Fibroblast of lung (primary cell): Measurements from ENCODE around the gene TTC38. TPM values are rescaled to one million over a fixed set of nuclear protein-coding genes. Genes with fewer than 3 reads are reported as not detected.
A peak's percentile ranks its signal among the peaks of the same experiment; 100 is the strongest.

ENCODE experiments used
- DNase-seq, 2 donors: peaks; one replicate each; pipeline versions ENCODE4 v3.0.0 to v3.0.0-alpha.2; 2010; ENCODE audit warnings: low read depth in 2 of 2
- H2AFZ ChIP-seq: 2 replicates; pipeline ENCODE4 v1.5.1; 2012; ENCODE audit warnings: low read length, control low read depth, inconsistent platforms
- H3K27ac ChIP-seq: 2 replicates; pipeline ENCODE4 v1.5.1; 2011; ENCODE audit warnings: low read length, control low read depth; ENCODE audit not compliant: insufficient read depth
- H3K27me3 ChIP-seq: 2 replicates; pipeline ENCODE4 v1.5.1; 2011; ENCODE audit warnings: mild to moderate bottlenecking, low read length; ENCODE audit not compliant: control insufficient read depth, insufficient read depth
- H3K36me3 ChIP-seq: 2 replicates; pipeline ENCODE4 v1.5.1; 2011; ENCODE audit warnings: low read length; ENCODE audit not compliant: control insufficient read depth, insufficient read depth
- H3K4me1 ChIP-seq: 2 replicates; pipeline ENCODE4 v1.5.1; 2011; ENCODE audit warnings: low read length; ENCODE audit not compliant: control insufficient read depth, insufficient read depth; ENCODE audit errors: extremely low read depth
- H3K4me2 ChIP-seq: 2 replicates; pipeline ENCODE4 v1.5.1; 2011; ENCODE audit warnings: low read length, control low read depth; ENCODE audit not compliant: insufficient read depth; ENCODE audit errors: extremely low read depth
- H3K4me3 ChIP-seq, 4 experiments: fragments of 200-600 bp in 1 of 4; sonication (generic) in 1 of 4; replicated peaks in 1 of 4; 2 replicates each; pipeline ENCODE4 v1.5.1; 2011 to 2016; ENCODE audit warnings: low read length in 4 of 4, low read depth in 3 of 4, mild to moderate bottlenecking in 3 of 4, control low read depth in 2 of 4, inconsistent platforms in 1 of 4, mixed read lengths in 1 of 4; ENCODE audit not compliant: insufficient read depth in 1 of 4; ENCODE audit errors: control extremely low read depth in 1 of 4
- H3K79me2 ChIP-seq: 2 replicates; pipeline ENCODE4 v1.5.1; 2012; ENCODE audit warnings: mild to moderate bottlenecking, low read length, inconsistent platforms; ENCODE audit not compliant: control insufficient read depth, insufficient read depth
- H3K9ac ChIP-seq: 2 replicates; pipeline ENCODE4 v1.5.1; 2011; ENCODE audit warnings: mild to moderate bottlenecking, low read length, control low read depth; ENCODE audit not compliant: insufficient read depth
- H3K9me3 ChIP-seq: 2 replicates; pipeline ENCODE4 v1.5.1; 2012; ENCODE audit warnings: low read depth, low read length; ENCODE audit not compliant: control insufficient read depth, insufficient read depth
- H4K20me1 ChIP-seq: 2 replicates; pipeline ENCODE4 v1.5.1; 2011; ENCODE audit warnings: low read length; ENCODE audit not compliant: control insufficient read depth, insufficient read depth; ENCODE audit errors: extremely low read depth
- CTCF ChIP-seq, 2 donors: IDR thresholded peaks in 1 of 2; conservative IDR thresholded peaks in 1 of 2; 1 replicate in 1 of 2; 2 replicates in 1 of 2; pipeline ENCODE4 v1.5.1; 2011 to 2012; ENCODE audit warnings: low read length in 2 of 2, control low read depth in 1 of 2, inconsistent platforms in 1 of 2, low read depth in 1 of 2, mild to moderate bottlenecking in 1 of 2
- EZH2 ChIP-seq: IDR thresholded peaks from 2 replicates; pipeline ENCODE4 v1.5.1; 2012; ENCODE audit warnings: low read length, control low read depth, mild to moderate bottlenecking; ENCODE audit errors: missing control alignments
- polyA plus RNA-seq, 2 donors: library from polyadenylated mRNA; depleted of rRNA in 1 of 2; stranded (reverse) in 1 of 2; unstranded in 1 of 2; fragments of >200 nt; gene quantifications; 2 replicates each; pipeline ENCODE4 v1.2.1, GENCODE V29; 2011 to 2012; ENCODE audit warnings: missing spikeins in 1 of 2
- total RNA-seq: library from RNA; depleted of rRNA; stranded (reverse); fragments of >200 nt; gene quantifications from 2 replicates; pipeline ENCODE4 v1.2.1, GENCODE V29; 2014

The TTC38 gene
- total and polyA plus RNA-seq, 2 donors (not counting 1 experiment from before 2014, with no cell fraction given) = 17.6 to 27.6 TPM

- Histone ChIP-seq H3K4me1 (peaks cover 9% of the 10 kb centered on the region), H3K36me3 (peaks cover 9% of the 10 kb centered on the region), H3K9me3 (no peaks in the 10 kb centered on the region), H2AFZ (no peak overlapping the region), H3K9ac (no peak overlapping the region), H3K4me3 (no peak overlapping the region), H3K4me2 (no peak overlapping the region), H3K27ac (no peak overlapping the region), H3K79me2 (peaks cover 24% of the 10 kb centered on the region), H3K27me3 (no peaks in the 10 kb centered on the region), H4K20me1 (no peaks in the 10 kb centered on the region)
- no peak for DNase-seq
- TF ChIP-seq CTCF (conservative IDR thresholded peaks at IDR 0.05 in 1 of 2, IDR thresholded peaks at IDR 0.05 in 1 of 2; ENCODE audit: low read depth in 1 of 2, low read length in 2 of 2) = no peak
- TF ChIP-seq EZH2 = no peak
Observed at GRCh38 chr22:46294784-46295183, 27.0 kb downstream of the TTC38 start.

GRCh38 chr22:46295277-46295971, 27.6 kb downstream of the TTC38 start:
- H3K4me3 ChIP-seq = peak overlapping the region in 3 of 4 experiments; percentile 75 to 81 (median 76)
- H3K36me3 ChIP-seq = peaks cover 10% of the 10 kb centered on the region
- no peaks in the 10 kb centered on the region for H3K27me3 ChIP-seq
- H3K4me1 ChIP-seq = peaks cover 9% of the 10 kb centered on the region
- H3K27ac ChIP-seq = peak overlapping the region; percentile 92
- peak overlapping the region; percentile 100 for H3K4me2 ChIP-seq
- no peak for DNase-seq
- TF ChIP-seq CTCF (conservative IDR thresholded peaks at IDR 0.05 in 1 of 2, IDR thresholded peaks at IDR 0.05 in 1 of 2; ENCODE audit: low read depth in 1 of 2, low read length in 2 of 2) (no peak), EZH2 (no peak)
- H3K9me3 ChIP-seq = no peaks in the 10 kb centered on the region
- H4K20me1 ChIP-seq = no peaks in the 10 kb centered on the region
- H2AFZ ChIP-seq = peak overlapping the region; percentile 97
- H3K9ac ChIP-seq = no peak overlapping the region
- peaks cover 29% of the 10 kb centered on the region for H3K79me2 ChIP-seq

- Histone ChIP-seq H3K4me1 (peaks cover 9% of the 10 kb centered on the region), H3K27me3 (no peaks in the 10 kb centered on the region), H3K79me2 (peaks cover 37% of the 10 kb centered on the region), H3K36me3 (peaks cover 10% of the 10 kb centered on the region), H3K27ac (peak within 1 kb of the TSS; percentile 92), H3K4me3 (peak within 1 kb of the TSS; percentile 42 to 81 (median 76)), H4K20me1 (no peaks in the 10 kb centered on the region), H3K9me3 (no peaks in the 10 kb centered on the region), H3K4me2 (peak within 1 kb of the TSS; percentile 100), H2AFZ (peak within 1 kb of the TSS; percentile 97), H3K9ac (peak within 1 kb of the TSS; percentile 69)
- TF ChIP-seq CTCF (conservative IDR thresholded peaks at IDR 0.05 in 1 of 2, IDR thresholded peaks at IDR 0.05 in 1 of 2; ENCODE audit: low read depth in 1 of 2, low read length in 2 of 2) (no peak), EZH2 (no peak)
- DNase-seq = peak; percentile 93 to 96
Observed at GRCh38 chr22:46296257-46297150, 28.7 kb downstream of the TTC38 start, which contains the start of gene GTSE1. GTSE1 (plus strand) TSS chr22:46296870; CDS start chr22:46297401, 531 bp downstream.
